ENCODE results near the gene KRTAP9-8.
"Not testable (repeated sequence)": the region's sequence is repeated elsewhere in the genome, so short reads cannot be mapped to it uniquely, and the experiment has no call there.

The KRTAP9-8 gene

GRCh38 chr17:41230094-41230493 is 7.7 kb upstream of the KRTAP9-8 start:
- Histone ChIP-seq H3K9me3 (ENCODE audit: control insufficient read depth in 1 of 2, low read length in 2 of 2) (no peaks in the 10 kb centered on the region), H3K4me3 (ENCODE audit: low read depth in 1 of 2, low read length in 2 of 2) (no peak overlapping the region), H3K4me1 (ENCODE audit: control insufficient read depth in 1 of 2, insufficient read depth in 2 of 2, low read length in 2 of 2) (no peaks in the 10 kb centered on the region), H3K27me3 (ENCODE audit: low read depth, low read length) (no peaks in the 10 kb centered on the region), H3K36me3 (ENCODE audit: control insufficient read depth in 1 of 2, insufficient read depth in 2 of 2, low read length in 2 of 2) (no peaks in the 10 kb centered on the region), H3K27ac (ENCODE audit: low read length) (no peak overlapping the region)

GRCh38 chr17:41231731-41232130 is 6.1 kb upstream of the KRTAP9-8 start:
- H3K36me3 ChIP-seq (ENCODE audit: control insufficient read depth in 1 of 2, insufficient read depth in 2 of 2, low read length in 2 of 2) = no peaks in the 10 kb centered on the region

DNA sequence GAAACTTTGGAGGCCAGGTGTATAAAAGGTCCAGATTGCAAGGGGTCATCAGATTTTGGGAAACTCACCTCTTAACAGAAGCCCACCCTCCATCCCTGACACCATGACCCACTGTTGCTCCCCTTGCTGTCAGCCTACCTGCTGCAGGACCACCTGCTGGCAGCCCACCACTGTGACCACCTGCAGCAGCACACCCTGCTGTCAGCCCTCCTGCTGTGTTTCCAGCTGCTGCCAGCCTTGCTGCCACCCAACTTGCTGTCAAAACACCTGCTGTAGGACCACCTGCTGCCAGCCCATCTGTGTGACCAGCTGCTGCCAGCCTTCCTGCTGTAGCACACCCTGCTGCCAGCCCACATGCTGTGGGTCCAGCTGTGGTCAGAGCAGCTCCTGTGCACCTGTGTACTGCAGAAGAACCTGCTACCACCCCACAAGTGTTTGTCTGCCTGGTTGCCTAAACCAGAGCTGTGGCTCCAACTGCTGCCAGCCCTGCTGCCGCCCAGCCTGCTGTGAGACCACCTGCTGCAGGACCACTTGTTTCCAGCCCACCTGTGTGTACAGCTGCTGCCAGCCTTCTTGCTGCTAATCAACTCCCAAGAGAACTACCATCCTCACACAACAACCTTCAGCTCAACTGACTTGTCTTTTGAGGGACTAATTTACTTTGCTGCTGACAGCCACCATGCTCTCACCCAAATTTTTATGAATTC is 5.2 kb upstream of the KRTAP9-8 start, which contains the start of gene KRTAP9-3:
Gene KRTAP9-3 (plus strand): TSS at position 51 of the 707 bp plus-strand sequence. CDS start 53 bp downstream, at position 104.
- H3K9me3 ChIP-seq (ENCODE audit: control insufficient read depth in 1 of 2, low read length in 2 of 2); H3K27me3 ChIP-seq (ENCODE audit: low read depth, low read length): not testable (repeated sequence)

More at GRCh38 chr17:41231731-41232130, 6.1 kb upstream of the KRTAP9-8 start:
- H3K27me3 ChIP-seq (ENCODE audit: low read depth, low read length) = no peaks in the 10 kb centered on the region
- H3K4me1 ChIP-seq (ENCODE audit: control insufficient read depth in 1 of 2, insufficient read depth in 2 of 2, low read length in 2 of 2) = no peaks in the 10 kb centered on the region
- H3K9me3 ChIP-seq (ENCODE audit: control insufficient read depth in 1 of 2, low read length in 2 of 2) = no peaks in the 10 kb centered on the region
- H3K27ac ChIP-seq (ENCODE audit: low read length) = no peak overlapping the region
- H3K4me3 ChIP-seq (ENCODE audit: low read depth in 1 of 2, low read length in 2 of 2) = no peak overlapping the region

GRCh38 chr17:41237116-41237515 is 683 bp upstream of the KRTAP9-8 start:
- H3K27ac ChIP-seq (ENCODE audit: low read length); H3K4me3 ChIP-seq (ENCODE audit: low read depth in 1 of 2, low read length in 2 of 2); H3K36me3 ChIP-seq (ENCODE audit: control insufficient read depth in 1 of 2, insufficient read depth in 2 of 2, low read length in 2 of 2); H3K9me3 ChIP-seq (ENCODE audit: control insufficient read depth in 1 of 2, low read length in 2 of 2); H3K4me1 ChIP-seq (ENCODE audit: control insufficient read depth in 1 of 2, insufficient read depth in 2 of 2, low read length in 2 of 2); H3K27me3 ChIP-seq (ENCODE audit: low read depth, low read length): not testable (repeated sequence)

More for the DNA sequence above, 5.2 kb upstream of the KRTAP9-8 start, which contains the start of gene KRTAP9-3:
- not testable (repeated sequence) for H3K36me3 ChIP-seq (ENCODE audit: control insufficient read depth in 1 of 2, insufficient read depth in 2 of 2, low read length in 2 of 2); H3K4me1 ChIP-seq (ENCODE audit: control insufficient read depth in 1 of 2, insufficient read depth in 2 of 2, low read length in 2 of 2); H3K4me3 ChIP-seq (ENCODE audit: low read depth in 1 of 2, low read length in 2 of 2); H3K27ac ChIP-seq (ENCODE audit: low read length)

- H3K36me3 ChIP-seq (ENCODE audit: control insufficient read depth in 1 of 2, insufficient read depth in 2 of 2, low read length in 2 of 2); H3K27me3 ChIP-seq (ENCODE audit: low read depth, low read length); H3K4me1 ChIP-seq (ENCODE audit: control insufficient read depth in 1 of 2, insufficient read depth in 2 of 2, low read length in 2 of 2); H3K4me3 ChIP-seq (ENCODE audit: low read depth in 1 of 2, low read length in 2 of 2); H3K27ac ChIP-seq (ENCODE audit: low read length); H3K9me3 ChIP-seq (ENCODE audit: control insufficient read depth in 1 of 2, low read length in 2 of 2): not testable (repeated sequence)
Observed at GRCh38 chr17:41246995-41247787, 9.4 kb downstream of the KRTAP9-8 start.

- not testable (repeated sequence) for H3K4me1 ChIP-seq (ENCODE audit: control insufficient read depth in 1 of 2, insufficient read depth in 2 of 2, low read length in 2 of 2); H3K9me3 ChIP-seq (ENCODE audit: control insufficient read depth in 1 of 2, low read length in 2 of 2); H3K27me3 ChIP-seq (ENCODE audit: low read depth, low read length); H3K36me3 ChIP-seq (ENCODE audit: control insufficient read depth in 1 of 2, insufficient read depth in 2 of 2, low read length in 2 of 2); H3K27ac ChIP-seq (ENCODE audit: low read length); H3K4me3 ChIP-seq (ENCODE audit: low read depth in 1 of 2, low read length in 2 of 2)
Observed at GRCh38 chr17:41249637-41250240, 11.9 kb downstream of the KRTAP9-8 start, which contains the start of gene KRTAP9-4. KRTAP9-4 (plus strand) TSS chr17:41249687; CDS start chr17:41249721, 34 bp downstream.

- Histone ChIP-seq H3K36me3 (ENCODE audit: control insufficient read depth in 1 of 2, insufficient read depth in 2 of 2, low read length in 2 of 2) (no peaks in the 10 kb centered on the region), H3K27ac (ENCODE audit: low read length) (no peak overlapping the region), H3K27me3 (ENCODE audit: low read depth, low read length) (no peaks in the 10 kb centered on the region), H3K4me1 (ENCODE audit: control insufficient read depth in 1 of 2, insufficient read depth in 2 of 2, low read length in 2 of 2) (no peaks in the 10 kb centered on the region), H3K4me3 (ENCODE audit: low read depth in 1 of 2, low read length in 2 of 2) (no peak overlapping the region), H3K9me3 (ENCODE audit: control insufficient read depth in 1 of 2, low read length in 2 of 2) (no peaks in the 10 kb centered on the region)
Observed at GRCh38 chr17:41251261-41251660, 13.5 kb downstream of the KRTAP9-8 start.

- no peaks in the 10 kb centered on the region for H3K4me1 ChIP-seq (ENCODE audit: control insufficient read depth in 1 of 2, insufficient read depth in 2 of 2, low read length in 2 of 2)
- peaks cover 3% of the 10 kb centered on the region for H3K27me3 ChIP-seq (ENCODE audit: low read depth, low read length)
- no peak overlapping the region for H3K27ac ChIP-seq (ENCODE audit: low read length)
- H3K9me3 ChIP-seq (ENCODE audit: control insufficient read depth in 1 of 2, low read length in 2 of 2) = no peaks in the 10 kb centered on the region
- no peaks in the 10 kb centered on the region for H3K36me3 ChIP-seq (ENCODE audit: control insufficient read depth in 1 of 2, insufficient read depth in 2 of 2, low read length in 2 of 2)
- H3K4me3 ChIP-seq (ENCODE audit: low read depth in 1 of 2, low read length in 2 of 2) = no peak overlapping the region
Observed at GRCh38 chr17:41254861-41255260, 17.1 kb downstream of the KRTAP9-8 start.

DNA sequence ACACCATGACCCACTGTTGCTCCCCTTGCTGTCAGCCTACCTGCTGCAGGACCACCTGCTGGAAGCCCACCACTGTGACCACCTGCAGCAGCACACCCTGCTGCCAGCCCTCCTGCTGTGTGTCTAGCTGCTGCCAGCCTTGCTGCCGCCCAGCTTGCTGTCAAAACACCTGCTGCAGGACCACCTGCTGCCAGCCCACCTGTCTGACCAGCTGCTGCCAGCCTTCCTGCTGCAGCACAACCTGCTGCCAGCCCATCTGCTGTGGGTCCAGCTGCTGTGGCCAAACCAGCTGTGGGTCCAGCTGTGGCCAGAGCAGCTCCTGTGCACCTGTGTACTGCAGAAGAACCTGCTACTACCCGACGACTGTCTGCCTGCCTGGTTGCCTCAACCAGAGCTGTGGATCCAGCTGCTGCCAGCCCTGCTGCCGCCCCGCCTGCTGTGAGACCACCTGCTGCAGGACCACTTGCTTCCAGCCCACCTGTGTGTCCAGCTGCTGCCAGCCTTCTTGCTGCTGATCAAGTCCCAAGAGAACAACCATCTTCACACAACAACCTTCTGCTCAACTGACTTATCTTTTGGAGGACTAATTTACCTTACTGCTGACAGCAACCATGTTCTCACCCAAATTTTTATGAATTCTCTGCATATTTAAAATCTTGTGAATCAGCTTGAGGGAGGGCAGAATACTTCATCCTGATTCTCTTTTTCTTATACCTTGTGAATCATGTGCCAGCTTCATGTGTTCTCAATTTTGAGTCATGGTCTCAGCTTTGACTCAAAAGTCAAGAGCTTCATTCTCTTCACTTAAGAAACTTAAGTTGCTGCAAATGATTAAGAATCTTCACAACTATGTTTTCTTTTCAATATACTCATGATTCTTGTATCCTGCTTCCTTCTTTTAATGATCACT is 17.8 kb downstream of the KRTAP9-8 start, which contains the start of gene KRTAP9-9:
Gene KRTAP9-9 (plus strand): TSS at position 4 of the 910 bp plus-strand sequence.
- not testable (repeated sequence) for H3K27ac ChIP-seq (ENCODE audit: low read length); H3K27me3 ChIP-seq (ENCODE audit: low read depth, low read length); H3K4me3 ChIP-seq (ENCODE audit: low read depth in 1 of 2, low read length in 2 of 2); H3K36me3 ChIP-seq (ENCODE audit: control insufficient read depth in 1 of 2, insufficient read depth in 2 of 2, low read length in 2 of 2); H3K4me1 ChIP-seq (ENCODE audit: control insufficient read depth in 1 of 2, insufficient read depth in 2 of 2, low read length in 2 of 2); H3K9me3 ChIP-seq (ENCODE audit: control insufficient read depth in 1 of 2, low read length in 2 of 2)

GRCh38 chr17:41256291-41256685 is 18.5 kb downstream of the KRTAP9-8 start:
- Histone ChIP-seq H3K36me3 (ENCODE audit: control insufficient read depth in 1 of 2, insufficient read depth in 2 of 2, low read length in 2 of 2) (no peaks in the 10 kb centered on the region), H3K27ac (ENCODE audit: low read length) (no peak overlapping the region), H3K4me3 (ENCODE audit: low read depth in 1 of 2, low read length in 2 of 2) (no peak overlapping the region), H3K4me1 (ENCODE audit: control insufficient read depth in 1 of 2, insufficient read depth in 2 of 2, low read length in 2 of 2) (no peaks in the 10 kb centered on the region), H3K9me3 (ENCODE audit: control insufficient read depth in 1 of 2, low read length in 2 of 2) (no peaks in the 10 kb centered on the region), H3K27me3 (ENCODE audit: low read depth, low read length) (peaks cover 3% of the 10 kb centered on the region)

Measured in muscle layer of duodenum (tissue), 2 donors.